Keratinocyte (primary cell): ENCODE results near the gene FKTN. TPM values are rescaled to one million over a fixed set of nuclear protein-coding genes. Genes with fewer than 3 reads are reported as not detected.

Experiments
- DNase-seq: peaks from one replicate; pipeline ENCODE4 v3.0.0-alpha.2; 2011; ENCODE audit warnings: low read depth, missing footprints, low spot score
- FAIRE-seq: peaks from 2 replicates; lab custom pipeline; 2011; peaks lifted over from hg19 to GRCh38; lab: Jason Lieb, UNC
- H2AFZ ChIP-seq: 2 replicates; pipeline ENCODE4 v1.6.0; 2012; ENCODE audit warnings: low read length, control low read depth, inconsistent platforms; ENCODE audit not compliant: control insufficient read depth
- H3K27ac ChIP-seq: 2 replicates; pipeline ENCODE4 v1.5.1; 2011; ENCODE audit warnings: low read length; ENCODE audit not compliant: control insufficient read depth, insufficient read depth
- H3K27me3 ChIP-seq: 3 replicates; pipeline ENCODE4 v1.6.0; 2011; ENCODE audit warnings: low read length; ENCODE audit not compliant: control insufficient read depth, insufficient read depth; ENCODE audit errors: extremely low read depth
- H3K36me3 ChIP-seq, 2 experiments: 2 replicates in 1 of 2; 3 replicates in 1 of 2; pipeline ENCODE4 v1.5.1; 2011; ENCODE audit warnings: low read length in 2 of 2, mild to moderate bottlenecking in 1 of 2; ENCODE audit not compliant: control insufficient read depth in 2 of 2, insufficient read depth in 2 of 2; ENCODE audit errors: extremely low read depth in 1 of 2
- H3K4me1 ChIP-seq: 3 replicates; pipeline ENCODE4 v1.5.1; 2011; ENCODE audit warnings: low read length; ENCODE audit not compliant: control insufficient read depth, insufficient read depth; ENCODE audit errors: extremely low read depth
- H3K4me2 ChIP-seq: 3 replicates; pipeline ENCODE4 v1.6.0; 2011; ENCODE audit warnings: low read depth, low read length; ENCODE audit not compliant: control insufficient read depth, insufficient read depth; ENCODE audit errors: extremely low read depth
- H3K4me3 ChIP-seq, 3 experiments: fragments of 200-600 bp in 1 of 3; sonication (generic) in 1 of 3; 2 replicates in 2 of 3; 3 replicates in 1 of 3; pipeline ENCODE4 v1.5.1; 2011 to 2016; ENCODE audit warnings: low read length in 3 of 3, mild to moderate bottlenecking in 3 of 3, control low read depth in 2 of 3, inconsistent platforms in 1 of 3, low read depth in 1 of 3, mixed read lengths in 1 of 3, mixed run types in 1 of 3, moderate library complexity in 1 of 3; ENCODE audit not compliant: control insufficient read depth in 2 of 3, insufficient read depth in 2 of 3; ENCODE audit errors: extremely low read depth in 1 of 3
- H3K79me2 ChIP-seq: 2 replicates; pipeline ENCODE4 v1.6.0; 2012; ENCODE audit warnings: low read length; ENCODE audit not compliant: control insufficient read depth, insufficient read depth
- H3K9ac ChIP-seq: 3 replicates; pipeline ENCODE4 v1.6.0; 2011; ENCODE audit warnings: low read length; ENCODE audit not compliant: control insufficient read depth, insufficient read depth; ENCODE audit errors: extremely low read depth
- H3K9me1 ChIP-seq: 3 replicates; pipeline ENCODE4 v1.6.0; 2011; ENCODE audit warnings: low read length; ENCODE audit not compliant: control insufficient read depth, insufficient read depth; ENCODE audit errors: extremely low read depth
- H3K9me3 ChIP-seq: 2 replicates; pipeline ENCODE4 v1.5.1; 2012; ENCODE audit warnings: low read depth, low read length; ENCODE audit not compliant: control insufficient read depth
- H4K20me1 ChIP-seq: 3 replicates; pipeline ENCODE4 v1.6.0; 2011; ENCODE audit warnings: low read length; ENCODE audit not compliant: control insufficient read depth, insufficient read depth; ENCODE audit errors: extremely low read depth
- CTCF ChIP-seq, 3 experiments: IDR thresholded peaks in 1 of 3; conservative IDR thresholded peaks in 1 of 3; optimal IDR thresholded peaks in 1 of 3; 2 replicates in 2 of 3; 3 replicates in 1 of 3; pipeline versions ENCODE3 to v1.5.1; 2011; ENCODE audit warnings: low read length in 3 of 3, mild to moderate bottlenecking in 3 of 3, moderate library complexity in 2 of 3, control low read depth in 1 of 3, inconsistent platforms in 1 of 3; ENCODE audit not compliant: insufficient read depth in 2 of 3; ENCODE audit errors: extremely low read depth in 1 of 3
- EZH2 ChIP-seq: IDR thresholded peaks from one replicate; pipeline ENCODE4 v1.6.1; 2012; ENCODE audit warnings: inconsistent platforms, mild to moderate bottlenecking, low read length, moderate library complexity
- dilution Hi-C: fragments of 300-500 bp; cut with MboI; formaldehyde crosslinking; loops from one replicate; pipeline ENCODE4 v1.7.0; 2020; ENCODE audit warnings: low sequenced_read_pairs; ENCODE audit not compliant: extremely low pct_ligation_motif_present
- polyA plus RNA-seq, 5 experiments: library from polyadenylated mRNA; depleted of rRNA in 3 of 5; stranded (reverse) in 3 of 5; stranded (forward) in 1 of 5; unstranded in 1 of 5; fragments of >200 nt; gene quantifications; 1 replicate in 1 of 5; 2 replicates in 3 of 5; 3 replicates in 1 of 5; pipeline versions ENCODE4 v1.2.1 to v1.2.3, GENCODE V29; 2011 to 2012; ENCODE audit warnings: missing spikeins in 2 of 5, low read depth in 1 of 5, low replicate concordance in 1 of 5

The FKTN gene
- polyA plus RNA-seq, 1 donor (not counting 4 experiments of a cell fraction or from before 2014, with no cell fraction given): 15.9 TPM

- Histone ChIP-seq H3K27me3 (peaks cover 5% of the 10 kb centered on the region), H3K9me1 (no peaks in the 10 kb centered on the region), H4K20me1 (no peaks in the 10 kb centered on the region), H3K9me3 (no peaks in the 10 kb centered on the region), H3K4me2 (no peak within 1 kb of the TSS), H2AFZ (no peak within 1 kb of the TSS), H3K4me3 (no peak within 1 kb of the TSS), H3K36me3 (no peaks in the 10 kb centered on the region), H3K27ac (no peak within 1 kb of the TSS), H3K4me1 (no peaks in the 10 kb centered on the region), H3K79me2 (no peaks in the 10 kb centered on the region), H3K9ac (no peak within 1 kb of the TSS)
- no peak for FAIRE-seq
- DNase-seq: no peak
- dilution Hi-C loops: no loop called here
- TF ChIP-seq EZH2: no peak
- TF ChIP-seq CTCF (optimal IDR thresholded peaks at IDR 0.05 in 1 of 3, IDR thresholded peaks at IDR 0.05 in 1 of 3, conservative IDR thresholded peaks at IDR 0.05 in 1 of 3; ENCODE audit: extremely low read depth in 1 of 3, insufficient read depth in 2 of 3, low read length in 3 of 3): no peak
Measured at GRCh38 chr9:105662184-105663104, 104.5 kb downstream of the FKTN start, which contains the start of gene TAL2. TAL2 (plus strand) TSS chr9:105662457; CDS start chr9:105662497, 40 bp downstream.

GRCh38 chr9:105663914-105664313 lies 106.0 kb downstream of the FKTN start:
- Histone ChIP-seq H3K9me3 (no peaks in the 10 kb centered on the region), H4K20me1 (no peaks in the 10 kb centered on the region), H3K27ac (no peak overlapping the region), H3K9ac (no peak overlapping the region), H3K27me3 (peaks cover 5% of the 10 kb centered on the region), H3K79me2 (no peaks in the 10 kb centered on the region), H2AFZ (no peak overlapping the region), H3K4me1 (no peaks in the 10 kb centered on the region), H3K4me2 (no peak overlapping the region), H3K4me3 (no peak overlapping the region), H3K9me1 (no peaks in the 10 kb centered on the region), H3K36me3 (no peaks in the 10 kb centered on the region)
- TF ChIP-seq EZH2: no peak
- TF ChIP-seq CTCF (optimal IDR thresholded peaks at IDR 0.05 in 1 of 3, IDR thresholded peaks at IDR 0.05 in 1 of 3, conservative IDR thresholded peaks at IDR 0.05 in 1 of 3; ENCODE audit: extremely low read depth in 1 of 3, insufficient read depth in 2 of 3, low read length in 3 of 3): no peak
- no peak for FAIRE-seq
- dilution Hi-C loops: no loop called here
- DNase-seq: no peak
